ENCODE results near the gene PLEKHM1.

PLEKHM1 gene

GRCh38 chr17:45395569-45396415 lies 94.7 kb downstream of the PLEKHM1 start:
- no peak for DNase-seq

- peak; percentile 62 to 85 for DNase-seq
These were observed 95.5 kb downstream of the PLEKHM1 start for GRCh38 chr17:45394913-45395568.

GRCh38 chr17:45394564-45394912 lies 96.0 kb downstream of the PLEKHM1 start:
- DNase-seq: no peak

- DNase-seq: no peak
These were observed 96.4 kb downstream of the PLEKHM1 start for GRCh38 chr17:45394091-45394490.

- no peak for DNase-seq
These were observed 97.1 kb downstream of the PLEKHM1 start for GRCh38 chr17:45393411-45393810.

- no peak for DNase-seq
These were observed 98.6 kb downstream of the PLEKHM1 start for GRCh38 chr17:45391918-45392317.

GRCh38 chr17:45391291-45391690 lies 99.2 kb downstream of the PLEKHM1 start:
- DNase-seq: no peak

- no peak for DNase-seq
These were observed 101.2 kb downstream of the PLEKHM1 start for GRCh38 chr17:45389354-45389753.

DNA sequence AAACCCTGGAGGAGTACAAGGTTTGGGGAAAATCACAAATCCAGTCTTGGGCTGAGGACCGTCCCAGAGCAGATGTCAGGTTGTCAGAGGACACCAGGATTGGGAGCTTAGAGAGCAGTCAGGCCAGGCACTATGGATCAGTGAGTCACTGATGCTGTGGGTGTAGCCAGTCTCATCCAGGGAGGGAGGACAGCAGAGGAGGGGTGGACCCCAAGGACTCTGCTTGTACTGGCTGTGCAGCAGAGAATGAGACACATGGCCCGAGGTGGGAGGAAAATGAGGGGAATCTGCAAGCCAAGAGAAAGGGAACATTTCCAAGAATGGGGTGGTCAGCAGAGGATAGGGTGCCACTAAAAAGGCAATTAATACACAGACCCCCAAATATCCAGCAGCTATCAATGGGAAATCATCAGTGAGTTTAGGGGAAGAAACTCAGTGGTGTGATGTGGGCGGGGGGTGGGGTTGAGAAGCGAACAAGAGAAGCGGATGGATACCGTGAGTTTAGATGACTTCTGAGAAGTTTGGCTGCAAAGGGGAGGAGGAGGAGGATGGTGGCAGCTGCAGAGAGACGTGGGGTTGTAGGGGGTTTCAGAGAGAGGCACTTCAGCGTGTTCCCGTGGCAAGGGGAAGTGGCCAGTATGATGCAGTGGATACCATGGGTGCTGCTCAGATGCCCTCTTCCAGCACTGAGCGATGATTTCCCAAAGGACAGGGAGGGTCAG lies 101.8 kb downstream of the PLEKHM1 start:
- no peak for DNase-seq

DNA sequence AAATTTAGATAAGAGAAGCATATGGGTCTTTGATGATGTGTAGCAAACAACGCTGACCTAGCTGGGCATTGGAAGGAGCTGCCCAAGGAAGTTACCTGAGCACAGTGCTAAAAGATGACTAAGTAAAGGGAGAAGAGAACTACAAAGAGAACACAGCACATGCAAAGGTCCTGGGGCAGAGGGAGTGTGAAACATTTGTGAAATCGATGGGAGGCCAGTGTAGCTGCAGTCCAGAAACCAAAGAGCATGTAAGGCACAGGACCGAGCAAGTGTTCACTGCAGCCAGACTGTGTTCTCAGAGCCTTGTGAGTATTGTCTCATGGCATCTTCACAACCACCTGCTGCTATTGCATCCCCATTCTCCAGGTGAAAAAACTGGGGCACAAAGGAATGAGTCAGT lies 102.8 kb downstream of the PLEKHM1 start:
- no peak for DNase-seq

- no peak for DNase-seq
These were observed 104.3 kb downstream of the PLEKHM1 start for GRCh38 chr17:45386178-45386577.

All from NCI-H524 (cell line).